Mesendoderm (in vitro differentiated cells): ENCODE data around the gene MAN1A1.

Experiments
- DNase-seq: peaks from one replicate; pipeline ENCODE4 v3.0.0; 2013
- H2AK5ac ChIP-seq: 2 replicates; pipeline ENCODE4 v1.6.1; 2013; ENCODE audit warnings: low read length, inconsistent platforms
- H2BK120ac ChIP-seq: 2 replicates; pipeline ENCODE4 v1.6.1; 2013; ENCODE audit warnings: low read depth, mild to moderate bottlenecking, low read length, moderate library complexity, mixed read lengths
- H2BK15ac ChIP-seq: replicated peaks from 2 replicates; pipeline ENCODE4 v1.6.1; 2013; ENCODE audit warnings: low read depth, mild to moderate bottlenecking, moderate library complexity
- H2BK5ac ChIP-seq: 2 replicates; pipeline ENCODE4 v1.6.1; 2013; ENCODE audit warnings: low read length, inconsistent platforms
- H3K18ac ChIP-seq: 2 replicates; pipeline ENCODE4 v1.6.1; 2013; ENCODE audit warnings: mild to moderate bottlenecking, low read length, mixed read lengths
- H3K23ac ChIP-seq: one replicate; pipeline ENCODE4 v1.6.1; 2013; ENCODE audit warnings: low read length
- H3K27ac ChIP-seq: 2 replicates; pipeline ENCODE4 v1.5.1; 2013; ENCODE audit warnings: low read depth, mild to moderate bottlenecking, inconsistent platforms, low read length, moderate library complexity
- H3K27me3 ChIP-seq: 2 replicates; pipeline ENCODE4 v1.6.1; 2013; ENCODE audit warnings: low read length, control low read depth, mild to moderate bottlenecking, inconsistent platforms; ENCODE audit not compliant: insufficient read depth, poor library complexity
- H3K36me3 ChIP-seq: 2 replicates; pipeline ENCODE4 v1.6.1; 2013; ENCODE audit warnings: low read length, inconsistent platforms; ENCODE audit not compliant: control insufficient read depth, insufficient read depth
- H3K4ac ChIP-seq: one replicate; pipeline ENCODE4 v1.6.1; 2013; ENCODE audit warnings: low read depth, mild to moderate bottlenecking, low read length, moderate library complexity
- H3K4me1 ChIP-seq: 2 replicates; pipeline ENCODE4 v1.6.1; 2013; ENCODE audit warnings: low read depth, low read length, inconsistent platforms; ENCODE audit not compliant: control insufficient read depth
- H3K4me2 ChIP-seq: 2 replicates; pipeline ENCODE4 v1.6.1; 2013; ENCODE audit warnings: low read length
- H3K4me3 ChIP-seq: 2 replicates; pipeline ENCODE4 v1.5.1; 2013; ENCODE audit warnings: mild to moderate bottlenecking, low read length
- H3K56ac ChIP-seq: one replicate; pipeline ENCODE4 v1.6.1; 2013; ENCODE audit warnings: low read length
- H3K79me1 ChIP-seq: 2 replicates; pipeline ENCODE4 v1.6.1; 2013; ENCODE audit warnings: low read length, inconsistent platforms
- H3K79me2 ChIP-seq: 2 replicates; pipeline ENCODE4 v1.6.1; 2013; ENCODE audit warnings: mild to moderate bottlenecking, low read length; ENCODE audit not compliant: control insufficient read depth, insufficient read depth
- H3K9ac ChIP-seq: 2 replicates; pipeline ENCODE4 v1.6.1; 2013; ENCODE audit warnings: low read length, inconsistent platforms
- H4K5ac ChIP-seq: one replicate; pipeline ENCODE4 v1.6.1; 2013; ENCODE audit warnings: low read length
- H4K8ac ChIP-seq: one replicate; pipeline ENCODE4 v1.6.1; 2013; ENCODE audit warnings: low read depth, mild to moderate bottlenecking, control low read depth, low read length, moderate library complexity
- WGBS: extraction: QIAGEN DNeasy Blood & Tissue Kit; methylation state at CpG from one replicate; pipeline ENCODE4 v1.1.7; 2013; ENCODE audit warnings: low lambda C conversion rate, missing lambda C conversion rate; ENCODE audit not compliant: insufficient coverage; ENCODE audit errors: extremely low coverage; 5-methylcytosine and 5-hydroxymethylcytosine counted together

MAN1A1 gene

DNA sequence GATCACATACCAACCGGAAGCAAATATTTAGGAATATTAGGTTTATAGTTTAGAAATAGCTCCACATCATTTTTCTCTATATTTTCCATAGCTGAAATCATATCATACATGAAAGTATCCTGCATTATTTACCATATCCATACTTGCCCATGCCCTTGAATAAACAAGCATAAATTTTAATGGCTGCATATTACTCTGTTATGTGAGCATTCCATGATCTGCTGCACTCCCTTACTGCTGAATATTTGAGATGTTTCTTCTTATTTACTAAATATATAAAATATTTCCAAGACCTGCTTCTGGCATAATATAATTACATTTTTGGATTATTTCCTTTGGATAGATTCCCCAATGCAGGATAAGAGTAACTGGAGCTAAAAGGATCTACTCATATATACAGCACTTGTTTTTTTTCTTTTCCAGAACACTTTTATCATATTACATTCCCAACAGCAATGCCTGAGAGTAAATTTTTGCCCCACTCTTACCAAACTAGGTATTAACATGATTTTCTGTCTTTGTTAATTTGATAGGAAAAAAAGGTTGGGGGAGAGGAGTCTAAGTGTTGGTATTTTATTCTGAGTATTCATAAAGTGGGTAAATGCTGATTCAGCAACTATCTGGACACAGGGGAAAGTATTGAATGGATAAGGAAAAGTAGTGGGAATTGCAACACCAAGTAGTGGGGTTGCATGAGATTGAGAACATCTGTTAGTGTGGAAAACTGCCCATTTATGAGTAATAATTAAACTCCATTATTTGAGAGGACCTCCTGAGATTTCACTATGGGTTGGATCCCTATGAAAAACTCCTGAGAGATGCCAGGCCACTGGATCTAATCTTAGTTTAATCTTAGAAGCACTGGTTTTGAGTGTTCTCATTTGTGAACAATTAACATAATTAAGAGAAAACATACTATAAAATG, 76.0 kb downstream of the MAN1A1 start:
- no peak overlapping the region for H3K9ac ChIP-seq
- H2BK120ac ChIP-seq, result no peak overlapping the region
- no peak overlapping the region for H3K4me3 ChIP-seq
- H3K4me1 ChIP-seq, result no peaks in the 10 kb centered on the region
- no peak overlapping the region for H3K18ac ChIP-seq
- no peak for DNase-seq
- no peak overlapping the region for H3K56ac ChIP-seq
- no peak overlapping the region for H3K27ac ChIP-seq
- H3K36me3 ChIP-seq, result no peaks in the 10 kb centered on the region
- H2BK5ac ChIP-seq, result no peak overlapping the region
- no peaks in the 10 kb centered on the region for H3K27me3 ChIP-seq
- no peak overlapping the region for H3K4ac ChIP-seq
- H4K8ac ChIP-seq, result no peak overlapping the region
- H3K4me2 ChIP-seq, result no peak overlapping the region
- no peak overlapping the region for H2BK15ac ChIP-seq
- H3K23ac ChIP-seq, result no peak overlapping the region
- H3K79me2 ChIP-seq, result no peaks in the 10 kb centered on the region
- H4K5ac ChIP-seq, result no peak overlapping the region
- WGBS, result no CpG with 5 or more reads among the region's 1 CpG
- no peaks in the 10 kb centered on the region for H3K79me1 ChIP-seq
- H2AK5ac ChIP-seq, result no peak overlapping the region

DNA sequence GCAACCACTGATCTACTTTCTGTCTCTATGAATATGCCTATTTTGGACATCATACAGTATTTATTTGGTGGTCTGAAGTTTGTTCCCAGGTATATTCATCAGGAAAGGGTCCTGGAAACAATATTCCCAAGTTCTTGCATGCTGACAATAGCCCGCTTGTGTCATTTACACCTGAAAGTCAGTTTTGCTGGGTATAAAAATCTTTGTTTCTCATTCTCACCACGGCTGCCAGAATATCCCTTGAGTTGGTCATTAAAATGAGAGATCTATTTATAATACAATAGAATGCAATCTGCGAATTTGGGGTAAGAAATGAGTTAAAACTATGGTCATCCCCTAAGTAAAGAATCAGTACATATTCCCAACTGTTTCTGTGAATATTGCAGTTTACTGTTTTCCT, 79.0 kb downstream of the MAN1A1 start:
- no peak for DNase-seq
- no peak overlapping the region for H3K4ac ChIP-seq

DNA sequence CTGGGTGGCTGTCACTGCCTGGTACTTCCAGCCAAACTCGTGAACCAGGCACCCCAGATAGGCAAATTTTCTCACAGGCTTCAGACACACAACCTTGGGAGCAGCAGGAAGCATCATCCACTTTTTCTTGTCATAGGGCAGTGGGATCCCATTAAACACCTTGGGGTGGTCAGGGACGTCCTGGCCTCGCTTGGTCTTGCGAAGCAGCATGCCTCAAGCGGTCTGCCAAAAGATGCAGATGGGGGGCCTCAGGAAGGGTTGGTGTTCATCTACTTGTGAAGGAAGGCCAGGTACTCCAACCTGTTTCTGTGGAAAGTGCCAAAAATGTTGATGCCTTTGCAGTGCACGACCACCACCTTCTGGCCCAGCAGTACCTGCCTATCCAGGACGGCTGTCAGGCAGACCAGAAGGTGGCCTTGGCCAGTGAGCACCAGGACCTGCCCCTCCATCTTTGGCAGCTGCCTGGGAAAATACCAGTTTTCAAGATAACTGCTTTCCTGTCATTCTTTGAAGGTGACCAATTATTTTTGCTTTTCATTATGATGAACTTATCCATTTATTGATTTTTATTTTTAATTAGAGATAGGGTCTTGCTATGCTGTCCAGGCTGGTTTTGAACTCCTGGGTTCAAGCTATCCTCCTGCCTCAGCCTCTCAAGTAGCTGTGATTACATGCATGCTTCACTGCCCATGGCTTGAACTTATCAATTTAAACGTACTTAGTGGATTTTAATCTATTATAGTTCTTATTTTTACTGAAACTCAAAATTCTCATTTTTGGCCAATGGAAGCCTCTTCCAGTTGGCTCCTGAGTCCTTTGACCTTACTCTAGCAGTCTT, 80.1 kb downstream of the MAN1A1 start:
- H3K27me3 ChIP-seq, result no peaks in the 10 kb centered on the region
- H3K9ac ChIP-seq, result no peak overlapping the region
- H3K4ac ChIP-seq, result no peak overlapping the region
- no peak overlapping the region for H3K27ac ChIP-seq
- H2BK5ac ChIP-seq, result no peak overlapping the region
- H4K5ac ChIP-seq, result no peak overlapping the region
- H3K56ac ChIP-seq, result no peak overlapping the region
- no peaks in the 10 kb centered on the region for H3K79me2 ChIP-seq
- WGBS, result no CpG with 5 or more reads among the region's 8 CpGs
- H4K8ac ChIP-seq, result no peak overlapping the region
- H3K23ac ChIP-seq, result no peak overlapping the region
- H3K36me3 ChIP-seq, result no peaks in the 10 kb centered on the region
- no peaks in the 10 kb centered on the region for H3K4me1 ChIP-seq
- H3K18ac ChIP-seq, result no peak overlapping the region
- H2BK15ac ChIP-seq, result no peak overlapping the region
- H3K4me3 ChIP-seq, result no peak overlapping the region
- H2AK5ac ChIP-seq, result no peak overlapping the region
- H2BK120ac ChIP-seq, result no peak overlapping the region
- H3K79me1 ChIP-seq, result no peaks in the 10 kb centered on the region
- DNase-seq, result no peak
- H3K4me2 ChIP-seq, result no peak overlapping the region

More for the DNA sequence above, 79.0 kb downstream of the MAN1A1 start:
- Histone ChIP-seq H3K27me3 (no peaks in the 10 kb centered on the region), H2BK120ac (no peak overlapping the region), H3K27ac (no peak overlapping the region), H3K4me3 (no peak overlapping the region), H3K23ac (no peak overlapping the region), H2BK15ac (no peak overlapping the region), H4K5ac (no peak overlapping the region), H3K18ac (no peak overlapping the region), H3K9ac (no peak overlapping the region), H3K79me2 (no peaks in the 10 kb centered on the region), H3K4me1 (no peaks in the 10 kb centered on the region), H3K79me1 (no peaks in the 10 kb centered on the region), H2AK5ac (no peak overlapping the region), H4K8ac (no peak overlapping the region), H3K56ac (no peak overlapping the region), H2BK5ac (no peak overlapping the region), H3K36me3 (no peaks in the 10 kb centered on the region), H3K4me2 (no peak overlapping the region)
- WGBS, result no CpG with 5 or more reads among the region's 3 CpGs

DNA sequence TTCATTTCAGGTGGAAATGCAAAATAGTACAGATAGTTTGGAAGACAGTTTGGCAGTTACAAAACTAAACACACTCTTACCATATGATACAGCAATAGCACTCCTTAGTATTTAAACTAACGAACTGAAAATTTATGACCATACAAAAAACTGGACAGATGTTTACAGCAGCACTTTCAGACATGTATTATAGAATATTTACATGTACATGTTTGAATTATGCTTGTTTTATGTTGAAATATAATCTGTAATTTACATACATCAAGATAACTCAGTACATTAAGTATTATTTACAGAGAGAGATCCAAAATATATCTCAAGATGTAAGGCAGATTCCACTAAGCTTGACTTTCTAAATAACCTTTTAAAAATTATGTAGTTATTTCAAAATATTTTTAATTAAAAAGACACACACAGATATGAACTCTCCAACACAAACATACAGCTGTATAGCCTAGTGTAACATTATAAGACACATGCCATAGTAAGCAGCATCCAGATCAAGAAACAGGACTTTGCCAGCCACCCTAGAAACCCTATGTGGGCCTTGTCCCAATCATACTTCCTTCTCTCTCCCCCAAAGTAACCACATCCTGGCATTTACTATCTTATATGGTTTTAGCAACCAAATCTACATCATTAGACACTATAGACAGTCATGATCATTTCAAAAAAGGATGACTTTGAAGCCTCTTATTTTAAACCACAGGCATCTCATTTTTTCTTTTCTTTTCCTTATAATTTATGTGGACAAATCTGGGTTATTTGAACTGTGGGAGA, 82.2 kb downstream of the MAN1A1 start:
- H3K9ac ChIP-seq, result no peak overlapping the region
- no peak overlapping the region for H3K18ac ChIP-seq
- no peak overlapping the region for H3K23ac ChIP-seq
- H3K4me3 ChIP-seq, result no peak overlapping the region
- no peaks in the 10 kb centered on the region for H3K4me1 ChIP-seq
- no peak for DNase-seq
- no peak overlapping the region for H3K4ac ChIP-seq
- no peak overlapping the region for H2AK5ac ChIP-seq
- H3K27ac ChIP-seq, result no peak overlapping the region
- H2BK120ac ChIP-seq, result no peak overlapping the region
- H3K4me2 ChIP-seq, result no peak overlapping the region
- no peak overlapping the region for H2BK5ac ChIP-seq
- WGBS, result no CpG with 5 or more reads among the region's 1 CpG
- no peak overlapping the region for H4K5ac ChIP-seq
- no peaks in the 10 kb centered on the region for H3K36me3 ChIP-seq
- H4K8ac ChIP-seq, result no peak overlapping the region
- H3K79me2 ChIP-seq, result no peaks in the 10 kb centered on the region
- no peaks in the 10 kb centered on the region for H3K79me1 ChIP-seq
- H3K56ac ChIP-seq, result no peak overlapping the region
- H2BK15ac ChIP-seq, result no peak overlapping the region
- H3K27me3 ChIP-seq, result no peaks in the 10 kb centered on the region

- Histone ChIP-seq H3K36me3 (no peaks in the 10 kb centered on the region), H2BK15ac (no peak overlapping the region), H3K27me3 (no peaks in the 10 kb centered on the region), H3K79me1 (no peaks in the 10 kb centered on the region), H3K4me3 (no peak overlapping the region), H3K23ac (no peak overlapping the region), H4K8ac (no peak overlapping the region), H3K9ac (no peak overlapping the region), H2BK5ac (no peak overlapping the region), H3K27ac (no peak overlapping the region), H3K4ac (no peak overlapping the region), H2BK120ac (no peak overlapping the region), H3K18ac (no peak overlapping the region), H3K4me1 (no peaks in the 10 kb centered on the region), H2AK5ac (no peak overlapping the region), H3K56ac (no peak overlapping the region), H3K79me2 (no peaks in the 10 kb centered on the region), H4K5ac (no peak overlapping the region), H3K4me2 (no peak overlapping the region)
- no peak for DNase-seq
Measured at GRCh38 chr6:119264854-119265397, 84.6 kb downstream of the MAN1A1 start.
